Stimulated activated memory B cell treated with anti-CD40 and anti-IgM and Interleukin-4, amounts not matched to agents 10 μg/mL and 1 μg/mL and 100 μg/mL, for 72 hours (primary cell): Measurements from ENCODE around the gene DIAPH3.

Source experiments
- ATAC-seq: fragments of 150-1000 bp; cut with Tn5 transposase; 2 replicates; pipeline ENCODE4 v1.10.0; 2021
- H3K27ac Mint-ChIP-seq: one replicate; pipeline ENCODE4 v1.8.0; 2022; ENCODE audit warnings: mild to moderate bottlenecking, mixed read lengths
- H3K27me3 Mint-ChIP-seq: one replicate; pipeline ENCODE4 v1.8.0; 2022; ENCODE audit warnings: mixed read lengths
- H3K36me3 Mint-ChIP-seq: one replicate; pipeline ENCODE4 v1.8.0; 2022; ENCODE audit warnings: mixed read lengths
- H3K4me1 Mint-ChIP-seq: one replicate; pipeline ENCODE4 v1.8.0; 2022; ENCODE audit warnings: mixed read lengths
- H3K4me3 Mint-ChIP-seq: one replicate; pipeline ENCODE4 v1.8.0; 2022; ENCODE audit warnings: mild to moderate bottlenecking, moderate library complexity, mixed read lengths
- H3K9me3 Mint-ChIP-seq: one replicate; pipeline ENCODE4 v1.8.0; 2022; ENCODE audit warnings: mixed read lengths

Gene DIAPH3

GRCh38 chr13:59880468-59880867 is 283.3 kb downstream of the DIAPH3 start:
- ATAC-seq: no peak
- no peaks in the 10 kb centered on the region for H3K9me3 Mint-ChIP-seq
- H3K36me3 Mint-ChIP-seq: no peaks in the 10 kb centered on the region
- no peaks in the 10 kb centered on the region for H3K4me1 Mint-ChIP-seq
- H3K27ac Mint-ChIP-seq: no peak overlapping the region
- no peaks in the 10 kb centered on the region for H3K27me3 Mint-ChIP-seq
- H3K4me3 Mint-ChIP-seq: no peak overlapping the region

DNA sequence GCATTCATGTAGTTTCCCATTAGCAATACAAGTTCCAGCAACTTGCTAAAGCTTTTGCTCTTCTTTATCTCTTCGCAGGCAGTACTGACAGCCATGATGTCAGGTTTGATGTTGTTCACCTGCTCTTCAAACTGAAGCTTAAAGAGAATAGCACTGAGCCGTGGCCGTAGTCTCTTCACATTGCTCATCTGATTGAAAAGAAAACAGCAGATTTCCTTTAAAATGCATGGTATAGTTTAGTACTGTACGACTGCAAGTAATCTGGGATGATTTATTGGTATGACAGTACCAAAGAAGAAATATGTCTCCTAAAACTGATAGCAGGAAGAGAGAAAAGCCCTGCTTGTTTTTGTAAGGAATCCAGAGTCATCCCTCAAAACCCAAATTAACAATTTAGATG is 284.4 kb downstream of the DIAPH3 start:
- Mint-ChIP-seq H3K27me3 (no peaks in the 10 kb centered on the region), H3K4me3 (no peak overlapping the region), H3K4me1 (no peaks in the 10 kb centered on the region), H3K27ac (no peak overlapping the region), H3K9me3 (no peaks in the 10 kb centered on the region), H3K36me3 (no peaks in the 10 kb centered on the region)
- ATAC-seq: no peak

GRCh38 chr13:59877933-59878332 is 285.8 kb downstream of the DIAPH3 start:
- H3K4me1 Mint-ChIP-seq: no peaks in the 10 kb centered on the region
- H3K9me3 Mint-ChIP-seq: no peaks in the 10 kb centered on the region
- H3K36me3 Mint-ChIP-seq: no peaks in the 10 kb centered on the region
- no peak for ATAC-seq
- H3K4me3 Mint-ChIP-seq: no peak overlapping the region
- H3K27ac Mint-ChIP-seq: no peak overlapping the region
- no peaks in the 10 kb centered on the region for H3K27me3 Mint-ChIP-seq

- Mint-ChIP-seq H3K27me3 (no peaks in the 10 kb centered on the region), H3K9me3 (no peaks in the 10 kb centered on the region), H3K27ac (no peak overlapping the region), H3K36me3 (no peaks in the 10 kb centered on the region), H3K4me1 (no peaks in the 10 kb centered on the region), H3K4me3 (no peak overlapping the region)
- ATAC-seq: no peak
These were observed 288.8 kb downstream of the DIAPH3 start for GRCh38 chr13:59874973-59875372.

DNA sequence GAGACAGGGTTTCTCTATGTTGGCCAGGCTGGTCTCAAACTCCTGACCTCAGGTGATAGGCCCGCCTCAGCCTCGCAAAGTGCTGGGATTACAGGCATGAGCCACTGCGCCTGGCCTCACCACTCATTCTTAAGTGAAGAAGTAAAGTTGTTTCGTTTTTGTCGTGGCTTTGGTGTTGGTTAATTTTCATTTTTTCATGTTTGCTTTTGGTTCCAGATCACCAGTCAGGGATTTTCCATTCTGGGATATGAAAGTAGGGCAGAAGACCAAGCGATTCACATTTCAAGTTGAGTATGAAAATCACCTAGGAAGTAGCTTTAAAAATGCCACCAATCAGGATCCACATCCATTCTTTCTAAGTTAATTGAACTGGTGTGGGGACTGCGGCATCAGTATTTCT is 289.9 kb downstream of the DIAPH3 start:
- Mint-ChIP-seq H3K9me3 (no peaks in the 10 kb centered on the region), H3K36me3 (no peaks in the 10 kb centered on the region), H3K4me3 (no peak overlapping the region), H3K27me3 (no peaks in the 10 kb centered on the region), H3K27ac (no peak overlapping the region), H3K4me1 (no peaks in the 10 kb centered on the region)
- no peak for ATAC-seq

DNA sequence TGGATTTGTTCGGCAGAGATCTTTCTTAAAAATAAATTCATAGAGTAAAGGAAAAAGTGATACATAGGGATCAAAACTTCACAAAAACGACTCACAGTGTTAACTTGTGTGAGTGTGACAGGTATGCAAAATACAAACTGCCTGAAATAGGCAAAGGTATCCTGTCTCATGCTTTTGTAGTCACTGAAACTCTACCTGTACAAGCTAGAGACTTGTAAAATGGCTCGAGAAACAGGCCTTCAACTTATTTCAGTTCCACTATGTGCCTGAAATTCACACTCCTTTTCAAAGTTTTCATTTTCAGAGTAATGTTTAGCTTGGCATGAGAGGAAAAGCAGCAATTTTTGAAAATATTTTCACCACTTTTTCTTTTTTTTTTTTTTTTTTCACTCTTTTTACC is 290.4 kb downstream of the DIAPH3 start:
- no peak for ATAC-seq
- Mint-ChIP-seq H3K4me1 (no peaks in the 10 kb centered on the region), H3K9me3 (no peaks in the 10 kb centered on the region), H3K36me3 (no peaks in the 10 kb centered on the region), H3K27ac (no peak overlapping the region), H3K27me3 (no peaks in the 10 kb centered on the region), H3K4me3 (no peak overlapping the region)

- ATAC-seq: no peak
- Mint-ChIP-seq H3K27ac (no peak overlapping the region), H3K36me3 (no peaks in the 10 kb centered on the region), H3K27me3 (no peaks in the 10 kb centered on the region), H3K4me1 (no peaks in the 10 kb centered on the region), H3K4me3 (no peak overlapping the region), H3K9me3 (no peaks in the 10 kb centered on the region)
These were observed 295.9 kb downstream of the DIAPH3 start for GRCh38 chr13:59867867-59868266.

DNA sequence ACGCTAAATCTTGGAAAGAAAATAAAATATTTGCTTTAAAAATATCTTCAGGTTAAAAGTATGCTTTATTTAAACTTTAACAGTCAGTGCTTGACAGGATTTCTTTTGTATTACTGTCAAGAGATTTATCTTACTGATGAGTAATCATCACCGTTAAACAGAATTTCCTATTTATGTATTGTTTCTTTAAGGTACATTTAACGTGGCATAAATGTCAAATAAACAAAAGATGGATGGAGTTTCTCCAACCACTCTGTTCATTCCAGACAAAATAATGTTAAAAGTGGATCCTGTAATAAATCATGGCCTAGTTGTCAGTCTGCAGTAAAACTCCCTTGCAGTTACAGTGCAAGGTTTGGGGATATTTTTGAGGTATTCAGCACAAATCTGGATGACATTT is 298.3 kb downstream of the DIAPH3 start:
- H3K27ac Mint-ChIP-seq: no peak overlapping the region
- no peaks in the 10 kb centered on the region for H3K9me3 Mint-ChIP-seq
- no peaks in the 10 kb centered on the region for H3K36me3 Mint-ChIP-seq
- ATAC-seq: no peak
- H3K4me3 Mint-ChIP-seq: no peak overlapping the region
- no peaks in the 10 kb centered on the region for H3K27me3 Mint-ChIP-seq
- no peaks in the 10 kb centered on the region for H3K4me1 Mint-ChIP-seq

GRCh38 chr13:59863621-59864020 is 300.1 kb downstream of the DIAPH3 start:
- no peaks in the 10 kb centered on the region for H3K36me3 Mint-ChIP-seq
- H3K27me3 Mint-ChIP-seq: no peaks in the 10 kb centered on the region
- no peaks in the 10 kb centered on the region for H3K4me1 Mint-ChIP-seq
- no peaks in the 10 kb centered on the region for H3K9me3 Mint-ChIP-seq
- H3K4me3 Mint-ChIP-seq: no peak overlapping the region
- H3K27ac Mint-ChIP-seq: no peak overlapping the region
- ATAC-seq: no peak

GRCh38 chr13:59861676-59862075 is 302.1 kb downstream of the DIAPH3 start:
- no peaks in the 10 kb centered on the region for H3K36me3 Mint-ChIP-seq
- H3K27ac Mint-ChIP-seq: no peak overlapping the region
- H3K9me3 Mint-ChIP-seq: no peaks in the 10 kb centered on the region
- H3K4me3 Mint-ChIP-seq: no peak overlapping the region
- no peak for ATAC-seq
- no peaks in the 10 kb centered on the region for H3K4me1 Mint-ChIP-seq
- H3K27me3 Mint-ChIP-seq: no peaks in the 10 kb centered on the region

DNA sequence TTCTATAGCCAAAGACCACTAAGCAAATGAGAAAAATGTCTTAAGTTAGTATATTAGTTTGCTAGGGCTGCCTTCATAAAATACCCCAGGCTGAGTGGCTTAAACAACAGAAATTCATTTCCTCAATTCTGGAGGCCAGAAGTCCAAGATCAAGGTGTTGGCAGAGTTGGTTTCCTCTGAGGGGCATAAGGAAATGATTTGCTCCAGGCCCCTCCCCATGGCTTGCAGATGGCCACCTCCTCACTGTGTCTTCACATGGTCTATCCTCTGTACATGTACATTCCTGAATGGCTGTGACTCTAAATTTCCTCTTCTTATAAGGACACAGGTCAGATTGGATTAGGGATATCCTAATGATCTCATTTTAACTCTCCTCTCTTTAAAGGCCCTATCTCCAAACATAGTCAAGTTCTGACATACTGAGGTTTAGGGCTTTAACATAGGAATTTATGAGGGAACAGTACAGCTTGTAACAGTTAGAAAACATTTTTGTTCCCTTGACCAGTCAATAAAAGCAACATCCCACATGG is 307.4 kb downstream of the DIAPH3 start:
- Mint-ChIP-seq H3K9me3 (no peaks in the 10 kb centered on the region), H3K27me3 (no peaks in the 10 kb centered on the region), H3K4me1 (no peaks in the 10 kb centered on the region), H3K27ac (no peak overlapping the region), H3K4me3 (no peak overlapping the region), H3K36me3 (no peaks in the 10 kb centered on the region)
- ATAC-seq: no peak

GRCh38 chr13:59846845-59847620 is 316.7 kb downstream of the DIAPH3 start:
- H3K4me3 Mint-ChIP-seq: no peak overlapping the region
- no peaks in the 10 kb centered on the region for H3K27me3 Mint-ChIP-seq
- peaks cover 2% of the 10 kb centered on the region for H3K9me3 Mint-ChIP-seq
- H3K4me1 Mint-ChIP-seq: no peaks in the 10 kb centered on the region
- no peak for ATAC-seq
- H3K36me3 Mint-ChIP-seq: no peaks in the 10 kb centered on the region
- H3K27ac Mint-ChIP-seq: no peak overlapping the region

GRCh38 chr13:59843040-59843439 is 320.7 kb downstream of the DIAPH3 start:
- H3K36me3 Mint-ChIP-seq: no peaks in the 10 kb centered on the region
- no peaks in the 10 kb centered on the region for H3K4me1 Mint-ChIP-seq
- no peak overlapping the region for H3K27ac Mint-ChIP-seq
- H3K9me3 Mint-ChIP-seq: no peaks in the 10 kb centered on the region
- no peak for ATAC-seq
- H3K4me3 Mint-ChIP-seq: no peak overlapping the region
- H3K27me3 Mint-ChIP-seq: no peaks in the 10 kb centered on the region

- Mint-ChIP-seq H3K4me3 (no peak overlapping the region), H3K27me3 (no peaks in the 10 kb centered on the region), H3K27ac (no peak overlapping the region), H3K36me3 (no peaks in the 10 kb centered on the region), H3K9me3 (no peaks in the 10 kb centered on the region), H3K4me1 (no peaks in the 10 kb centered on the region)
- peak; percentile 35 for ATAC-seq
These were observed 321.2 kb downstream of the DIAPH3 start for GRCh38 chr13:59842507-59842906.

DNA sequence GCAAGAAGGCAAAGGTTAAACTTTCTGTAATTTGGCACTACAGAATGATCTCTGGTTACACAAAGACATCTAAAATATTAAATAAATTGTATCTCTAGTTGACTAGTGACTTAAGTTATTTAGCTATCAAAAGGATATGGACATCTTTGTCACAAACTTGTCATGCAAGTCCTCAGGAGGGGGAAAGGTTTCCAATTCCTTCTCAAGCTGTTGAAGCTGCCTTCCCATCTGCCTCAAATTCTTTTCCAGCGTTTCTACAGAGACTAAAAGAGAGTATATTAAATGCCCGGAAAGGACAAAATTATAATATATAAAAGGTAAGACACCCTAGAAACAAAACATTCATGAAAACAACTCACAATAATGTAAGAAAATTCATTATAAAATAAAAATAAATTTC is 324.5 kb downstream of the DIAPH3 start:
- Mint-ChIP-seq H3K36me3 (no peaks in the 10 kb centered on the region), H3K27me3 (no peaks in the 10 kb centered on the region), H3K4me1 (no peaks in the 10 kb centered on the region), H3K27ac (no peak overlapping the region), H3K4me3 (no peak overlapping the region), H3K9me3 (no peaks in the 10 kb centered on the region)
- ATAC-seq: no peak

DNA sequence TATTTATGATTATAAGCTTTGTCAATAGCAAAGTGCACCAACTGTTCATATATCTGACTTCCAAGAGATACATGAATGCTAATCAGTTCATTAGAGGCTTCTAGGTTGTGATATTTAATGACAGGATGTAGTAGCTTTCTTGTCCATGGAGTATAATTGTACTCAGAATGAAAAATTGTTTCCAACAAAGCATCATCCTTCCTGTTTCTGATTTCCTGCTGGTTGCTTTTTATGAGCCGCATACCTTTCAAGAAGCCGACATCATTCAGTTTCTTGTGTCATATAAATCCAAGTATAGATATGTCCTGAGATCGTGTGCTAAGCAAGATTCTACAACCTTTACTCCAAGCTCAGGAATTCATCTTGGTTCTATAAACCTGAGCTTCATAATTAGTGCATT is 326.6 kb downstream of the DIAPH3 start:
- Mint-ChIP-seq H3K27me3 (no peaks in the 10 kb centered on the region), H3K36me3 (no peaks in the 10 kb centered on the region), H3K4me1 (no peaks in the 10 kb centered on the region), H3K9me3 (no peaks in the 10 kb centered on the region), H3K27ac (no peak overlapping the region), H3K4me3 (no peak overlapping the region)
- ATAC-seq: no peak
